H1 (cell line): ENCODE data around the gene ANK3.

Source experiments
- CBX8 ChIP-seq: fragments of 300-800, 300-1000 bp; sonication (generic); IDR thresholded peaks from 2 replicates; pipeline ENCODE4 v1.7.1; 2016; ENCODE audit warnings: low read depth, low read length, borderline replicate concordance
- CHD1 ChIP-seq: IDR thresholded peaks from 2 replicates; pipeline ENCODE4 v1.6.1; 2012; ENCODE audit warnings: low read depth, low read length, improper control_type of control experiment
- EP300 ChIP-seq, 2 experiments: IDR thresholded peaks; 1 replicate in 1 of 2; 2 replicates in 1 of 2; pipeline ENCODE4 v1.6.1; 2011 to 2012; ENCODE audit warnings: low read depth in 2 of 2, low read length in 2 of 2, mild to moderate bottlenecking in 2 of 2, borderline replicate concordance in 1 of 2, inconsistent platforms in 1 of 2, moderate library complexity in 1 of 2
- GTF2F1 ChIP-seq: IDR thresholded peaks from 2 replicates; pipeline ENCODE4 v1.6.1; 2012; ENCODE audit warnings: low read depth, low read length, improper control_type of control experiment, borderline replicate concordance
- POLR2A ChIP-seq, 2 experiments: IDR thresholded peaks; 1 replicate in 1 of 2; 2 replicates in 1 of 2; pipeline ENCODE4 v1.6.1; 2011; ENCODE audit warnings: low read depth in 2 of 2, low read length in 2 of 2, mild to moderate bottlenecking in 2 of 2; ENCODE audit errors: control extremely low read depth in 1 of 2
- SUZ12 ChIP-seq: fragments of 200-600 bp; sonication (generic); IDR thresholded peaks from 2 replicates; pipeline ENCODE4 v1.6.1; 2012; ENCODE audit warnings: mild to moderate bottlenecking, inconsistent platforms, low read length, moderate library complexity, mixed read lengths
- TAF1 ChIP-seq: IDR thresholded peaks from 2 replicates; pipeline ENCODE4 v1.6.1; 2011; ENCODE audit warnings: mild to moderate bottlenecking, low read depth, low read length
- YY1 ChIP-seq: IDR thresholded peaks from 2 replicates; pipeline ENCODE4 v1.6.1; 2011; ENCODE audit warnings: low read depth, mild to moderate bottlenecking, low read length
- TF ChIP-seq, protein P1 (sequence below), 3 experiments: IDR thresholded peaks; 1 replicate in 2 of 3; 2 replicates in 1 of 3; pipeline versions ENCODE4 v1.5.1 to v1.6.1; 2011; ENCODE audit warnings: low read length in 3 of 3, mild to moderate bottlenecking in 3 of 3, inconsistent platforms in 2 of 3, low read depth in 1 of 3, moderate library complexity in 1 of 3; ENCODE audit not compliant: insufficient read depth in 1 of 3; ENCODE audit errors: control extremely low read depth in 1 of 3
- TF ChIP-seq, protein P2 (sequence below): IDR thresholded peaks from 2 replicates; pipeline ENCODE4 v1.6.1; 2012; ENCODE audit warnings: inconsistent platforms
- TF ChIP-seq, protein P3 (sequence below): IDR thresholded peaks from 2 replicates; pipeline ENCODE4 v1.6.1; 2012; ENCODE audit warnings: low read length, inconsistent platforms
- TF ChIP-seq, protein P4 (sequence below): IDR thresholded peaks from 2 replicates; pipeline ENCODE4 v1.6.1; 2011; ENCODE audit warnings: low read depth, mild to moderate bottlenecking, low read length; ENCODE audit not compliant: insufficient read depth

DNA sequence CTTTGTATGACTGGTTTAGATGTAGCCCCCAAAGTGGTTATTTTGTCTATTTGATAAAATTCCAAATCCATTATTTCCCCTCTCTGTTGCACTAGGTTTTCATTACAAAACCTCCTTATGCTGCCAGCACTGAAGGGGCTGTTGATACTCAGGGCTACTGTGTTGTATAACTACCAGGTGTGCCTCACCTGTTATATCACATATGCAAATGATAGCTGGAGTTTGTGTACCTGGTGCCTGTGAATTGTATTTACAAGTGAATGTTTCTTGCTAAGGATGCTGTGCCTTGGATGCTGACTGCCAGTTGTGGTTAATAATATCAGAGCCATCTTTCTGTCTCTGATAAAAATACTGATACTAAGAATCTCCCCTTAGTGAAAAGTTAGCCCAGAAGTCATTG lies 398.6 kb downstream of the ANK3 start:
- TF ChIP-seq TAF1 (no peak), YY1 (no peak), CBX8 (no peak), POLR2A (IDR thresholded peaks at IDR 0.05; ENCODE audit: control extremely low read depth in 1 of 2, low read depth in 2 of 2, low read length in 2 of 2) (no peak), EP300 (IDR thresholded peaks at IDR 0.05; ENCODE audit: borderline replicate concordance in 1 of 2, low read depth in 2 of 2, low read length in 2 of 2) (no peak), GTF2F1 (no peak), CHD1 (no peak), SUZ12 (no peak)
- TF ChIP-seq, protein P1, sequence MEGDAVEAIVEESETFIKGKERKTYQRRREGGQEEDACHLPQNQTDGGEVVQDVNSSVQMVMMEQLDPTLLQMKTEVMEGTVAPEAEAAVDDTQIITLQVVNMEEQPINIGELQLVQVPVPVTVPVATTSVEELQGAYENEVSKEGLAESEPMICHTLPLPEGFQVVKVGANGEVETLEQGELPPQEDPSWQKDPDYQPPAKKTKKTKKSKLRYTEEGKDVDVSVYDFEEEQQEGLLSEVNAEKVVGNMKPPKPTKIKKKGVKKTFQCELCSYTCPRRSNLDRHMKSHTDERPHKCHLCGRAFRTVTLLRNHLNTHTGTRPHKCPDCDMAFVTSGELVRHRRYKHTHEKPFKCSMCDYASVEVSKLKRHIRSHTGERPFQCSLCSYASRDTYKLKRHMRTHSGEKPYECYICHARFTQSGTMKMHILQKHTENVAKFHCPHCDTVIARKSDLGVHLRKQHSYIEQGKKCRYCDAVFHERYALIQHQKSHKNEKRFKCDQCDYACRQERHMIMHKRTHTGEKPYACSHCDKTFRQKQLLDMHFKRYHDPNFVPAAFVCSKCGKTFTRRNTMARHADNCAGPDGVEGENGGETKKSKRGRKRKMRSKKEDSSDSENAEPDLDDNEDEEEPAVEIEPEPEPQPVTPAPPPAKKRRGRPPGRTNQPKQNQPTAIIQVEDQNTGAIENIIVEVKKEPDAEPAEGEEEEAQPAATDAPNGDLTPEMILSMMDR (IDR thresholded peaks at IDR 0.05; ENCODE audit: control extremely low read depth in 1 of 3, insufficient read depth in 1 of 3, low read depth in 1 of 3, low read length in 3 of 3), result no peak
- TF ChIP-seq, protein P2, sequence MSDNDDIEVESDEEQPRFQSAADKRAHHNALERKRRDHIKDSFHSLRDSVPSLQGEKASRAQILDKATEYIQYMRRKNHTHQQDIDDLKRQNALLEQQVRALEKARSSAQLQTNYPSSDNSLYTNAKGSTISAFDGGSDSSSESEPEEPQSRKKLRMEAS, result no peak
- TF ChIP-seq, protein P3, sequence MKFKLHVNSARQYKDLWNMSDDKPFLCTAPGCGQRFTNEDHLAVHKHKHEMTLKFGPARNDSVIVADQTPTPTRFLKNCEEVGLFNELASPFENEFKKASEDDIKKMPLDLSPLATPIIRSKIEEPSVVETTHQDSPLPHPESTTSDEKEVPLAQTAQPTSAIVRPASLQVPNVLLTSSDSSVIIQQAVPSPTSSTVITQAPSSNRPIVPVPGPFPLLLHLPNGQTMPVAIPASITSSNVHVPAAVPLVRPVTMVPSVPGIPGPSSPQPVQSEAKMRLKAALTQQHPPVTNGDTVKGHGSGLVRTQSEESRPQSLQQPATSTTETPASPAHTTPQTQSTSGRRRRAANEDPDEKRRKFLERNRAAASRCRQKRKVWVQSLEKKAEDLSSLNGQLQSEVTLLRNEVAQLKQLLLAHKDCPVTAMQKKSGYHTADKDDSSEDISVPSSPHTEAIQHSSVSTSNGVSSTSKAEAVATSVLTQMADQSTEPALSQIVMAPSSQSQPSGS, result no peak
- TF ChIP-seq, protein P4, sequence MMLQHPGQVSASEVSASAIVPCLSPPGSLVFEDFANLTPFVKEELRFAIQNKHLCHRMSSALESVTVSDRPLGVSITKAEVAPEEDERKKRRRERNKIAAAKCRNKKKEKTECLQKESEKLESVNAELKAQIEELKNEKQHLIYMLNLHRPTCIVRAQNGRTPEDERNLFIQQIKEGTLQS, result no peak
